Measurements from ENCODE around the gene KRT78. TPM values are rescaled to one million over a fixed set of nuclear protein-coding genes. Genes with fewer than 3 reads are reported as not detected.

KRT78 gene
- total RNA-seq, 3 donors from 2014 or later (not counting 1 experiment from before 2014, with no cell fraction given): not detected

- no peak overlapping the region for H3K27ac Mint-ChIP-seq
- intact Hi-C loops (cut with micrococcal nuclease): no loop called here
- no peak for TF ChIP-seq CTCF (IDR thresholded peaks at IDR 0.05)
- DNase-seq (no peak), ATAC-seq (no peak)
- Histone ChIP-seq H3K4me1 (ENCODE audit: control insufficient read depth, insufficient read depth, low read length) (no peaks in the 10 kb centered on the region), H3K36me3 (ENCODE audit: control insufficient read depth, insufficient read depth, low read length) (no peaks in the 10 kb centered on the region), H3K27ac (ENCODE audit: low read length) (no peak overlapping the region), H3K4me3 (ENCODE audit: low read length) (no peak overlapping the region), H3K9me3 (ENCODE audit: control insufficient read depth, insufficient read depth, low read length) (no peaks in the 10 kb centered on the region), H3K27me3 (ENCODE audit: control insufficient read depth, insufficient read depth, low read length) (peaks cover 2% of the 10 kb centered on the region)
- H3K9me3 Mint-ChIP-seq: peaks cover 0 to 2% of the 10 kb centered on the region in 2 donors
- no peaks in the 10 kb centered on the region for H3K4me1 Mint-ChIP-seq
- H3K4me3 Mint-ChIP-seq: no peak overlapping the region
- no peaks in the 10 kb centered on the region for H3K36me3 Mint-ChIP-seq
- H3K27me3 Mint-ChIP-seq (ENCODE audit: low read depth in 2 of 2): peaks cover 9 to 14% of the 10 kb centered on the region in 2 donors
Observed at GRCh38 chr12:52892974-52893373, 44.2 kb upstream of the KRT78 start.

GRCh38 chr12:52892207-52892852 is 43.5 kb upstream of the KRT78 start:
- Histone ChIP-seq H3K27ac (ENCODE audit: low read length) (no peak overlapping the region), H3K27me3 (ENCODE audit: control insufficient read depth, insufficient read depth, low read length) (peaks cover 2% of the 10 kb centered on the region), H3K4me1 (ENCODE audit: control insufficient read depth, insufficient read depth, low read length) (no peaks in the 10 kb centered on the region), H3K4me3 (ENCODE audit: low read length) (no peak overlapping the region), H3K9me3 (ENCODE audit: control insufficient read depth, insufficient read depth, low read length) (no peaks in the 10 kb centered on the region), H3K36me3 (ENCODE audit: control insufficient read depth, insufficient read depth, low read length) (no peaks in the 10 kb centered on the region)
- no peak overlapping the region for H3K4me3 Mint-ChIP-seq
- DNase-seq: no peak
- H3K36me3 Mint-ChIP-seq: no peaks in the 10 kb centered on the region
- peaks cover 0 to 2% of the 10 kb centered on the region in 2 donors for H3K9me3 Mint-ChIP-seq
- ATAC-seq: no peak
- H3K27ac Mint-ChIP-seq: no peak overlapping the region
- no peak for TF ChIP-seq CTCF (IDR thresholded peaks at IDR 0.05)
- WGBS (ENCODE audit: insufficient coverage): 87% methylated on average over 7 of the region's 7 CpGs
- H3K4me1 Mint-ChIP-seq: no peaks in the 10 kb centered on the region
- peaks cover 9 to 14% of the 10 kb centered on the region in 2 donors for H3K27me3 Mint-ChIP-seq (ENCODE audit: low read depth in 2 of 2)
- intact Hi-C loops (cut with micrococcal nuclease): no loop called here

GRCh38 chr12:52891044-52891443 is 42.2 kb upstream of the KRT78 start:
- DNase-seq (no peak), ATAC-seq (no peak)
- H3K27me3 ChIP-seq (ENCODE audit: control insufficient read depth, insufficient read depth, low read length): peaks cover 2% of the 10 kb centered on the region
- Mint-ChIP-seq H3K36me3 (no peaks in the 10 kb centered on the region), H3K9me3 (peaks cover 0 to 2% of the 10 kb centered on the region in 2 donors), H3K27ac (no peak overlapping the region), H3K27me3 (ENCODE audit: low read depth in 2 of 2) (peaks cover 9 to 14% of the 10 kb centered on the region in 2 donors), H3K4me3 (no peak overlapping the region), H3K4me1 (no peaks in the 10 kb centered on the region)
- no peaks in the 10 kb centered on the region for H3K9me3 ChIP-seq (ENCODE audit: control insufficient read depth, insufficient read depth, low read length)
- intact Hi-C loops (cut with micrococcal nuclease): no loop called here
- H3K27ac ChIP-seq (ENCODE audit: low read length): no peak overlapping the region
- H3K36me3 ChIP-seq (ENCODE audit: control insufficient read depth, insufficient read depth, low read length): no peaks in the 10 kb centered on the region
- H3K4me1 ChIP-seq (ENCODE audit: control insufficient read depth, insufficient read depth, low read length): no peaks in the 10 kb centered on the region
- no peak for TF ChIP-seq CTCF (IDR thresholded peaks at IDR 0.05)
- H3K4me3 ChIP-seq (ENCODE audit: low read length): no peak overlapping the region
- WGBS (ENCODE audit: insufficient coverage): no CpG with 5 or more reads among the region's 2 CpGs

- Mint-ChIP-seq H3K36me3 (no peaks in the 10 kb centered on the region), H3K27me3 (ENCODE audit: low read depth in 2 of 2) (peaks cover 9 to 14% of the 10 kb centered on the region in 2 donors), H3K4me1 (no peaks in the 10 kb centered on the region), H3K27ac (no peak overlapping the region), H3K9me3 (peaks cover 0 to 2% of the 10 kb centered on the region in 2 donors), H3K4me3 (no peak overlapping the region)
- no peaks in the 10 kb centered on the region for H3K36me3 ChIP-seq (ENCODE audit: control insufficient read depth, insufficient read depth, low read length)
- no peak for DNase-seq
- ATAC-seq: no peak
- H3K27me3 ChIP-seq (ENCODE audit: control insufficient read depth, insufficient read depth, low read length): peaks cover 2% of the 10 kb centered on the region
- H3K9me3 ChIP-seq (ENCODE audit: control insufficient read depth, insufficient read depth, low read length): no peaks in the 10 kb centered on the region
- H3K27ac ChIP-seq (ENCODE audit: low read length): no peak overlapping the region
- no peaks in the 10 kb centered on the region for H3K4me1 ChIP-seq (ENCODE audit: control insufficient read depth, insufficient read depth, low read length)
- H3K4me3 ChIP-seq (ENCODE audit: low read length): no peak overlapping the region
- no peak for TF ChIP-seq CTCF (IDR thresholded peaks at IDR 0.05)
- intact Hi-C loops (cut with micrococcal nuclease): no loop called here
- 93% methylated on average over 3 of the region's 3 CpGs for WGBS (ENCODE audit: insufficient coverage)
Observed at GRCh38 chr12:52890417-52890816, 41.6 kb upstream of the KRT78 start.

All from natural killer cell (primary cell).